Activated naive CD8-positive, alpha-beta T cell treated with anti-CD3 and anti-CD28 coated beads, Interleukin-2, amount 10 ng/mL, durations not matched to agents 7 days and 5 days (primary cell): ENCODE results near the gene ANKS1B. TPM values are rescaled to one million over a fixed set of nuclear protein-coding genes. Genes with fewer than 3 reads are reported as not detected.
"Not testable (repeated sequence)": the region's sequence is repeated elsewhere in the genome, so short reads cannot be mapped to it uniquely, and the experiment has no call there.

Source experiments
- ATAC-seq: fragments of 150-1000 bp; cut with Tn5 transposase; one replicate; pipeline ENCODE4 v1.10.0; 2021; ENCODE audit warnings: low read depth, moderate library complexity
- POLR2A ChIA-PET: fragments of 350-600 bp; sonication (Branson Sonifier 250); formaldehyde crosslinking; loops from one replicate; lab custom pipeline; 2021; ENCODE audit warnings: antibody characterized with exemption; lab: Charles Lee
- DNase-seq: peaks from one replicate; pipeline ENCODE4 v3.0.0; 2021
- H3K27ac Mint-ChIP-seq: one replicate; pipeline ENCODE4 v1.8.0; 2022; ENCODE audit warnings: mild to moderate bottlenecking, mixed read lengths
- H3K27me3 Mint-ChIP-seq: one replicate; pipeline ENCODE4 v1.8.0; 2022; ENCODE audit warnings: mild to moderate bottlenecking, moderate library complexity, mixed read lengths
- H3K36me3 Mint-ChIP-seq: one replicate; pipeline ENCODE4 v1.8.0; 2021; ENCODE audit warnings: mild to moderate bottlenecking, mixed read lengths
- H3K4me1 Mint-ChIP-seq: one replicate; pipeline ENCODE4 v1.8.0; 2021; ENCODE audit warnings: mixed read lengths
- H3K4me3 Mint-ChIP-seq: one replicate; pipeline ENCODE4 v1.8.0; 2022; ENCODE audit warnings: mild to moderate bottlenecking, moderate library complexity, mixed read lengths
- H3K9me3 Mint-ChIP-seq: one replicate; pipeline ENCODE4 v1.8.0; 2021; ENCODE audit warnings: mixed read lengths
- total RNA-seq, 2 experiments: library from RNA; stranded (reverse); gene quantifications; one replicate each; pipeline ENCODE4 v1.2.3, GENCODE V29; 2021

The ANKS1B gene
- not detected for total RNA-seq

- POLR2A ChIA-PET, result no interaction called here
- Mint-ChIP-seq H3K9me3 (no peaks in the 10 kb centered on the region), H3K27ac (no peak within 1 kb of the TSS), H3K27me3 (peaks cover 63% of the 10 kb centered on the region), H3K36me3 (no peaks in the 10 kb centered on the region), H3K4me1 (peaks cover 4% of the 10 kb centered on the region), H3K4me3 (peak within 1 kb of the TSS; percentile 71)
- peak; percentile 42 for DNase-seq
- ATAC-seq, result peak; percentile 65
Observed at GRCh38 chr12:99984271-99985128, at the start of gene ANKS1B. Gene ANKS1B (minus strand): TSS chr12:99984936. CDS start chr12:99984237, 699 bp downstream.

- POLR2A ChIA-PET, result no interaction called here
- Mint-ChIP-seq H3K4me1 (no peaks in the 10 kb centered on the region), H3K27ac (no peak overlapping the region), H3K27me3 (no peaks in the 10 kb centered on the region), H3K36me3 (peaks cover 8% of the 10 kb centered on the region), H3K9me3 (peaks cover 6% of the 10 kb centered on the region), H3K4me3 (no peak overlapping the region)
- DNase-seq, result no peak
- no peak for ATAC-seq
Observed at GRCh38 chr12:100031836-100032235, 47.1 kb upstream of the ANKS1B start.

DNA sequence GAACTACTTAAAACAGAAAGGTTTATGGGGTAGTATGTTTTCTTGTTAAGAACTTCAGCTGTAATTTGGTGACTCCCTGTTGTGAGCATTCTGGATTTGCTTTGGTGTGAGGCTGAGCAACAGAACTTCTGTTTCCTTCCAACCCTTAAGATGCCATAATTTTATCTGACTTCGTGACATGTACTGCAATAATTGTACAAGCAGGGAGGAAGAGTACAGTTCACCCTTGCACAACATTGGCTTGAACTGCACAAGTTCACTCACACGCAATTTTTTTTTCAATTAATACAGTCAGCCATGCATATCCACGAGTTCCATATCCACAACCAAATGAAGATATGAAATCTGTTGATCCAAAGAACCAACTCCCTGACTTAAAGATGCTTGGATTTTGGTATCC lies 42.9 kb upstream of the ANKS1B start:
- H3K27me3 Mint-ChIP-seq, result no peaks in the 10 kb centered on the region
- peaks cover 6% of the 10 kb centered on the region for H3K9me3 Mint-ChIP-seq
- ATAC-seq, result no peak
- peaks cover 2% of the 10 kb centered on the region for H3K36me3 Mint-ChIP-seq
- H3K27ac Mint-ChIP-seq, result no peak overlapping the region
- DNase-seq, result no peak
- H3K4me1 Mint-ChIP-seq, result no peaks in the 10 kb centered on the region
- POLR2A ChIA-PET, result no interaction called here
- no peak overlapping the region for H3K4me3 Mint-ChIP-seq

GRCh38 chr12:100026241-100026640 lies 41.5 kb upstream of the ANKS1B start:
- Mint-ChIP-seq H3K27ac (no peak overlapping the region), H3K27me3 (no peaks in the 10 kb centered on the region), H3K9me3 (peaks cover 3% of the 10 kb centered on the region), H3K4me1 (no peaks in the 10 kb centered on the region), H3K36me3 (no peaks in the 10 kb centered on the region), H3K4me3 (no peak overlapping the region)
- POLR2A ChIA-PET, result no interaction called here
- no peak for DNase-seq
- ATAC-seq, result no peak

DNA sequence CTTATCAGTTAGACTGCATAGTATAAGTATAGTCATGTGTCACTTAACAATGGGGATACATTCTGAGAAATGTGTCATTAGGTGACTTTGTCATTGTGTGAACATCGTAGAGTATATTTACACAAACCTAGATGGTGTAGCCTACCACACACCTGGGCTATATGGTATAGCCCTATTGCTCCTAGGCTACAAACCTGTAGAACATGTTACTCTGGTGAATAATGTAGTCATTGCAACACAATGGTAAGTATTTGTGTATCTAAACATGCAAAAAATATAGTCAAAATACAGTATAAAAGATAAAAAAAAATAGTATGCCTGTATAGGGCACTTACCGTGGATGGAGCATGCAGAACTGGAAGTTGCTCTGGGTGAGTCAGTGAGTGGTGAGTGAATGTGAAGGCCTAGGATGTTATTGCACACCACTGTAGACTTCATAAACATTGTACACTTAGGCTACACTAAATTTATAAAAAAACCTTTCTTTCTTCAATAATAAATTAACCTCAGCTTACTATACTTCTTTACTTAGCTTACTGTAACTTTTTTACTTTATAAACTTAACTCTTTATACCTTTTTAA lies 40.3 kb upstream of the ANKS1B start:
- no peaks in the 10 kb centered on the region for H3K36me3 Mint-ChIP-seq
- no peak overlapping the region for H3K4me3 Mint-ChIP-seq
- H3K27me3 Mint-ChIP-seq, result no peaks in the 10 kb centered on the region
- DNase-seq, result no peak
- no peak for ATAC-seq
- POLR2A ChIA-PET, result no interaction called here
- no peaks in the 10 kb centered on the region for H3K4me1 Mint-ChIP-seq
- H3K9me3 Mint-ChIP-seq, result peaks cover 3% of the 10 kb centered on the region
- H3K27ac Mint-ChIP-seq, result no peak overlapping the region

DNA sequence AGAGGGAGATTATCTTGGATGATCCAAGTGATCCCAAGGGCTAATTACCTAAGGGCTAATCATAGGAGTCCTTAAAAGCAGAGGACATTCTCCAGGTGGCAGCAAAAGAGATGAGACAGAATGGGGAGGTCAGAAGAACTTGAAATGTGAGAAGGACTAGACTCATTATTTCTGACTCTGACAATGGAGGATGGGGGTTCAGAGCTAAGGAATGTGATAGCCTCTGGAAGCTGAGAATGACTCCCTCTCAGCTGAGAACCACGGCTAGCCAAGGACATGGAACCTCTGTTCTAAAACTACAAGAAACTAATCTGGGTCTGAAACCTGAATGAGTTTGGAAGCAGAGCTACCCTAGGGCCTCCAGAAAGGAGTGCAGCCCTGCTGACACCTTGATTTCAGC lies 35.6 kb upstream of the ANKS1B start:
- DNase-seq, result no peak
- POLR2A ChIA-PET, result no interaction called here

DNA sequence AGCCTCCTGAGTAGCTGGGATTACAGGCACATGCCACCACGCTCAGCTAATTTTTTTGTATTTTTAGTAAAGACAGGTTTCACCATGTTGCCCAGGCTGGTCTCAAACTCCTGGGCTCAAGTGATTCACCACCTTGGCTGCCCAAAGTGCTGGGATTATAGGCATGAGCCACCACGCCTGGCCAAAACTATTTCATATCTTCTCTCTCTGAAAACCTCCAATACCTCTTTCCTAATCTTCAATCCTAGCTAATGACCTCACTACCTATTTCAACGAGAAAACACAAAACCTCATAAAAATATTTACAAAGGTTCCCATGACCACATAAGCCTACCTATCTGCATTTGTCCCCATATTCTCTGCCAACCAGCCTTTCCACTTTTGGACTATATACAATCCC lies 32.3 kb upstream of the ANKS1B start:
- peaks cover 6% of the 10 kb centered on the region for H3K9me3 Mint-ChIP-seq
- no peak for DNase-seq
- H3K27me3 Mint-ChIP-seq, result no peaks in the 10 kb centered on the region
- no peaks in the 10 kb centered on the region for H3K36me3 Mint-ChIP-seq
- H3K4me3 Mint-ChIP-seq, result no peak overlapping the region
- H3K27ac Mint-ChIP-seq, result no peak overlapping the region
- no peaks in the 10 kb centered on the region for H3K4me1 Mint-ChIP-seq
- ATAC-seq, result no peak
- POLR2A ChIA-PET, result no interaction called here

More for the DNA sequence above, 35.6 kb upstream of the ANKS1B start:
- H3K4me3 Mint-ChIP-seq, result no peak overlapping the region
- no peak overlapping the region for H3K27ac Mint-ChIP-seq
- H3K4me1 Mint-ChIP-seq, result no peaks in the 10 kb centered on the region
- no peak for ATAC-seq
- H3K9me3 Mint-ChIP-seq, result peaks cover 4% of the 10 kb centered on the region
- H3K36me3 Mint-ChIP-seq, result no peaks in the 10 kb centered on the region
- H3K27me3 Mint-ChIP-seq, result no peaks in the 10 kb centered on the region

- H3K4me1 Mint-ChIP-seq, H3K27ac Mint-ChIP-seq, POLR2A ChIA-PET, H3K4me3 Mint-ChIP-seq, ATAC-seq, H3K27me3 Mint-ChIP-seq, H3K36me3 Mint-ChIP-seq, H3K9me3 Mint-ChIP-seq, DNase-seq: not testable (repeated sequence)
Observed at GRCh38 chr12:100016304-100016703, 31.6 kb upstream of the ANKS1B start.

DNA sequence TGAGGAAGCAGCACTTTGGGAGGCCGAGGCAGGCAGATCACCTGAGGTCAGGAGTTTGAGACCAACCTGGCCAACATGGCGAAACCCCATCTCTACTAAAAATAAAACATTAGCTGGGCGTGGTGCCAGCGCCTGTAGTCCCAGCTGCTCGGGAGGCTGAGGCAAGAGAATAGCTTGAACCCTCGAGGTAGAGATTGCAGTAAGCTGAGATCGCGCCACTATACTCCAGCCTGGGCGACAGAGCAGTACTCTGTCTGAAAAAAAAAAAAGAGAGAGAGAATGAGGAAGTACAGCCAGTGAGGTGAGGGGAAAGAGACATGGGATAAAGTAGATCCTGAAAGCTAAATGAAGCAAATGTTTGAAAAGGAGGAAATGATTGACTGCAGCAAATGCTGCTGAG lies 21.1 kb upstream of the ANKS1B start:
- H3K9me3 Mint-ChIP-seq, ATAC-seq, H3K36me3 Mint-ChIP-seq, DNase-seq, H3K4me1 Mint-ChIP-seq, H3K27ac Mint-ChIP-seq, POLR2A ChIA-PET, H3K27me3 Mint-ChIP-seq, H3K4me3 Mint-ChIP-seq: not testable (repeated sequence)

- H3K4me1 Mint-ChIP-seq, result no peaks in the 10 kb centered on the region
- no peak overlapping the region for H3K4me3 Mint-ChIP-seq
- POLR2A ChIA-PET, result no interaction called here
- no peaks in the 10 kb centered on the region for H3K27me3 Mint-ChIP-seq
- no peak overlapping the region for H3K27ac Mint-ChIP-seq
- peaks cover 7% of the 10 kb centered on the region for H3K9me3 Mint-ChIP-seq
- no peak for DNase-seq
- H3K36me3 Mint-ChIP-seq, result no peaks in the 10 kb centered on the region
- no peak for ATAC-seq
Observed at GRCh38 chr12:99997806-99998205, 13.1 kb upstream of the ANKS1B start.

DNA sequence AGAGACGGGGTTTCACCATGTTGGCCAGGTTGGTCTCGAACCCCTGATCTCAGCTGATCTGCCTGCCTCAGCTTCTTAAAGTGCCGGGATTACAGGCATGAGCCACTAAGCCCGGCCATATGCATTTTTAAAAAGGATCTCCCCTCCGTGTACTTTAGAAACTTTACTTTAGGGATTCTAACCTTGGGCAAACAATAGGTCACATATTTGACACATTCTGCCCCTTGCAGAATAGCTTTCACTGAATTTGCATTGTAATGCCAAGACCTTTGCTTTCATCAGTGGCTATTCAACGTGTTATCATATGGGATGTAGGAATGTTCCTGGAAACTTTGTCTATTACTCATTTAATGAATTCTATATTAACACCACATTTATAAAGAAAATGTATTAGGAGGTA lies 11.4 kb upstream of the ANKS1B start:
- ATAC-seq (no peak), DNase-seq (no peak)
- peaks cover 7% of the 10 kb centered on the region for H3K9me3 Mint-ChIP-seq
- H3K27ac Mint-ChIP-seq, result no peak overlapping the region
- POLR2A ChIA-PET, result no interaction called here
- H3K27me3 Mint-ChIP-seq, result peaks cover under 1% of the 10 kb centered on the region
- no peaks in the 10 kb centered on the region for H3K4me1 Mint-ChIP-seq
- no peaks in the 10 kb centered on the region for H3K36me3 Mint-ChIP-seq
- no peak overlapping the region for H3K4me3 Mint-ChIP-seq

GRCh38 chr12:99985631-99986030 lies 895 bp upstream of the ANKS1B start:
- Mint-ChIP-seq H3K36me3 (no peaks in the 10 kb centered on the region), H3K9me3 (no peaks in the 10 kb centered on the region), H3K27ac (no peak overlapping the region), H3K4me3 (peak overlapping the region; percentile 71), H3K4me1 (peaks cover 4% of the 10 kb centered on the region), H3K27me3 (peaks cover 59% of the 10 kb centered on the region)
- POLR2A ChIA-PET, result no interaction called here
- no peak for DNase-seq
- ATAC-seq, result no peak

DNA sequence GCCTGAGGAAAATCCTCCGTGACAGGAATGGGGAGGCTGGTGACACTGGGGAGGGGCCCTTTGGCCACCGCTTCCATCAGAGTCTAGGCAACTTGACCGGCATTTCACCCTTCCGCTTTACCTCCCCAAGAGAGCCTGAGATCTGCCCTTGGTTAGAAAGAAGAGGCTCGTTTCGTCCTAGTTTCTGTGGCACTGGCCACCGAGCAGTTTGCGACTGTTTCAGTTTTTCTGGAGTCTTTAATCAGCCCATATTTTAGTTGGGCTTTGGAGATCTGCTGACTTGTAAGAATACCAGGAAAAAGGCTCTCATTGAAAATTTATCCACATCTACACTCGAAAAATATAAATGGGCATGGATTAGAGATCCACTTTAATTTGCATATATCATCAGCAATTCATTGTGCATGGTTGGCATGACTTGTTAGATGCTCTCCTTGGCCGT lies 414 bp upstream of the ANKS1B start:
- Mint-ChIP-seq H3K4me1 (peaks cover 4% of the 10 kb centered on the region), H3K27ac (no peak overlapping the region), H3K4me3 (peak overlapping the region; percentile 71), H3K36me3 (no peaks in the 10 kb centered on the region), H3K27me3 (peaks cover 59% of the 10 kb centered on the region), H3K9me3 (no peaks in the 10 kb centered on the region)
- DNase-seq, result no peak
- POLR2A ChIA-PET, result no interaction called here
- ATAC-seq, result no peak
